ENCODE measurements around the gene NCAPG2.

GRCh38 chr7:158743219-158743618 is 38.6 kb upstream of the NCAPG2 start:
- TF ChIP-seq CTCF (conservative IDR thresholded peaks at IDR 0.05; ENCODE audit: low read length) (no peak), EZH2phosphoT487 (IDR thresholded peaks at IDR 0.05; ENCODE audit: borderline replicate concordance) (no peak)

Data from Loucy (cell line).